22Rv1 (cell line): Measurements from ENCODE around the gene PODN.

Experiments used
- CTCF ChIP-seq: fragments of 450-650 bp; IDR thresholded peaks from 2 replicates; pipeline ENCODE4 v1.5.1; 2017; ENCODE audit warnings: mild to moderate bottlenecking
- ZFX ChIP-seq: fragments of 450-650 bp; IDR thresholded peaks from 2 replicates; pipeline ENCODE4 v1.6.1; 2017; ENCODE audit warnings: antibody characterized with exemption, borderline replicate concordance

- TF ChIP-seq CTCF (no peak), ZFX (no peak)
Measured at GRCh38 chr1:53114090-53114489, 52.1 kb downstream of the PODN start.
